Left ventricle myocardium inferior (tissue), 1 donor: ENCODE measurements around the gene CA10. TPM values are rescaled to one million over a fixed set of nuclear protein-coding genes. Genes with fewer than 3 reads are reported as not detected.

Experiments used
- DNase-seq: peaks from one replicate; pipeline ENCODE4 v3.0.0-alpha.2; 2020
- H3K27ac ChIP-seq: fragments of 200-600 bp; replicated peaks from 2 replicates; pipeline ENCODE4 v1.8.0; 2021
- H3K27me3 ChIP-seq: fragments of 200-600 bp; 2 replicates; pipeline ENCODE4 v1.8.0; 2021; ENCODE audit warnings: low read depth
- H3K36me3 ChIP-seq: fragments of 200-600 bp; 2 replicates; pipeline ENCODE4 v1.8.0; 2021
- H3K4me1 ChIP-seq: fragments of 200-600 bp; 2 replicates; pipeline ENCODE4 v1.8.0; 2021
- H3K4me3 ChIP-seq: fragments of 200-600 bp; 2 replicates; pipeline ENCODE4 v1.8.0; 2021; ENCODE audit warnings: mild to moderate bottlenecking, moderate library complexity
- H3K9me3 ChIP-seq: fragments of 200-600 bp; replicated peaks from 2 replicates; pipeline ENCODE4 v1.8.0; 2021
- intact Hi-C: fragments of 100-400 bp; cut with micrococcal nuclease; formaldehyde crosslinking; loops from one replicate; pipeline ENCODE4 v1.11.0; 2022
- total RNA-seq: library from RNA; stranded (reverse); fragmentation: NEBNext Ultra II Directional; extraction: Animal tissue kit (Norgen Biotek cat#: 25700); gene quantifications from one replicate; pipeline ENCODE4 v1.2.1, GENCODE V29; 2021
- TF ChIP-seq, protein P1 (sequence below): fragments of 200-600 bp; IDR thresholded peaks from 2 replicates; pipeline ENCODE4 v1.8.0; 2021; ENCODE audit warnings: antibody characterized with exemption, mild to moderate bottlenecking, borderline replicate concordance
- donor health status: DM: no; HTN: yes; CAD: no; lungs with severe emphysema.

The CA10 gene
- total RNA-seq, 1 donor from 2014 or later, result not detected

DNA sequence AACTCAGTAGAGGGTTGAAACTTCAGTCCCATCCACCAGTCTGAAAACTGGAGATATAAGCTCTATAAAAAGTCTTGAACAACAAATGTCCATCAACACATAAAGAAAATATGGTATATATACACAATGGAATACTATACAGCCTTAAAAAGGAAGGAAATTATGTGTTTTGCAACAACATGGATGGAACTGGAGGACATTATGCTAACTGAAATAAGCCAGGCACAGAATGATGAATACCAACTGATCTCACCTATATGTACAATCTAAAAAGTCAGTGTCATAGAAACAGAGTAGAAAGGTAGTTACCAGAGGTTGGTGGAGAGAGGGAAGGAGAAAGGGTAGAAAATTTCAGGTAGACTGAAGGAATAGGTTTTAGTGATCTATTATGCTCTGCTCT lies 438.1 kb downstream of the CA10 start:
- Histone ChIP-seq H3K4me3 (no peak overlapping the region), H3K4me1 (no peaks in the 10 kb centered on the region), H3K27ac (no peak overlapping the region), H3K27me3 (no peaks in the 10 kb centered on the region), H3K36me3 (no peaks in the 10 kb centered on the region), H3K9me3 (no peaks in the 10 kb centered on the region)
- DNase-seq, result no peak
- TF ChIP-seq, protein P1, sequence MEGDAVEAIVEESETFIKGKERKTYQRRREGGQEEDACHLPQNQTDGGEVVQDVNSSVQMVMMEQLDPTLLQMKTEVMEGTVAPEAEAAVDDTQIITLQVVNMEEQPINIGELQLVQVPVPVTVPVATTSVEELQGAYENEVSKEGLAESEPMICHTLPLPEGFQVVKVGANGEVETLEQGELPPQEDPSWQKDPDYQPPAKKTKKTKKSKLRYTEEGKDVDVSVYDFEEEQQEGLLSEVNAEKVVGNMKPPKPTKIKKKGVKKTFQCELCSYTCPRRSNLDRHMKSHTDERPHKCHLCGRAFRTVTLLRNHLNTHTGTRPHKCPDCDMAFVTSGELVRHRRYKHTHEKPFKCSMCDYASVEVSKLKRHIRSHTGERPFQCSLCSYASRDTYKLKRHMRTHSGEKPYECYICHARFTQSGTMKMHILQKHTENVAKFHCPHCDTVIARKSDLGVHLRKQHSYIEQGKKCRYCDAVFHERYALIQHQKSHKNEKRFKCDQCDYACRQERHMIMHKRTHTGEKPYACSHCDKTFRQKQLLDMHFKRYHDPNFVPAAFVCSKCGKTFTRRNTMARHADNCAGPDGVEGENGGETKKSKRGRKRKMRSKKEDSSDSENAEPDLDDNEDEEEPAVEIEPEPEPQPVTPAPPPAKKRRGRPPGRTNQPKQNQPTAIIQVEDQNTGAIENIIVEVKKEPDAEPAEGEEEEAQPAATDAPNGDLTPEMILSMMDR, result no peak
- intact Hi-C loops, result no loop called here

DNA sequence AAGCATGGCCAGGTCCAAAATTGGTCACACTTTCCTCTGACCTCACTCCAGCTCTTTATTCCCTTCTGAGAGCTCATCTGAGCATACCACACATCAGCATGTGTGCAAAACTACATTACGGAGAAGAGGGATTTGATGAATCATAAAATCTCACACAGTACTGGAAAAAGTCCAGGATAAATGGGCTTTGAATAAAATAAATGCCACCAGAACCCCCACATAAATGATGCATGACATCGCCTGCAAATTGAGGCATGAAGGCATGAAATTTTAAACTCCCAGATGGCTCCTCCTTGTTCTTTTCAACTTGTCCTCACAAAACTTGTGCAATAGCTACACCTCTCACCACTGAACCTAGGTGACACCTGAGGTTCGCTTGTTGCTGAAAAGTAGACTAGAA lies 439.5 kb downstream of the CA10 start:
- no peaks in the 10 kb centered on the region for H3K36me3 ChIP-seq
- intact Hi-C loops, result no loop called here
- H3K9me3 ChIP-seq, result no peaks in the 10 kb centered on the region
- H3K4me3 ChIP-seq, result no peak overlapping the region
- TF ChIP-seq, protein P1, result no peak
- H3K27me3 ChIP-seq, result no peaks in the 10 kb centered on the region
- no peaks in the 10 kb centered on the region for H3K4me1 ChIP-seq
- no peak for DNase-seq
- H3K27ac ChIP-seq, result no peak overlapping the region

DNA sequence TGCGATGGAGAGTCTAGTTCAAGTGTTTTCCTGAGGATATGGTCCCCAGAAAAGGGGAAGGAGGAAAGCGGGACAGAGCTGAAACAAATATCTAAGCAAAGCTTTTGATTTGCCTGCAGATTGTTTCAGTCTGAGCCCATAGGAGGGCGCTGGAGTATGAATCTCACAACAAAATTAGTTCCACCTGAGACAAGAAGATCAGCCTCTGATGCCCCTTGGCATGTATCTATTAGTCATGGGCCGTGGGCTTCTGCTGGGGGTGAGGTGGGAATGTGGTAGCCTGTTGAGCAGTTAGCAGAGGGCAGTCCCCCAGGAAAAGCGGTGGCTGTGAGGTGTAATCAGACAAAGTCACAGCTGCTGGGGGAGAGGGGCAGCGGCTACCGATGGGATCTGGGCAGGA lies 446.9 kb downstream of the CA10 start:
- Histone ChIP-seq H3K36me3 (no peaks in the 10 kb centered on the region), H3K4me3 (no peak overlapping the region), H3K27ac (no peak overlapping the region), H3K27me3 (no peaks in the 10 kb centered on the region), H3K4me1 (no peaks in the 10 kb centered on the region), H3K9me3 (no peaks in the 10 kb centered on the region)
- intact Hi-C loops, result no loop called here
- no peak for DNase-seq
- TF ChIP-seq, protein P1, result no peak

DNA sequence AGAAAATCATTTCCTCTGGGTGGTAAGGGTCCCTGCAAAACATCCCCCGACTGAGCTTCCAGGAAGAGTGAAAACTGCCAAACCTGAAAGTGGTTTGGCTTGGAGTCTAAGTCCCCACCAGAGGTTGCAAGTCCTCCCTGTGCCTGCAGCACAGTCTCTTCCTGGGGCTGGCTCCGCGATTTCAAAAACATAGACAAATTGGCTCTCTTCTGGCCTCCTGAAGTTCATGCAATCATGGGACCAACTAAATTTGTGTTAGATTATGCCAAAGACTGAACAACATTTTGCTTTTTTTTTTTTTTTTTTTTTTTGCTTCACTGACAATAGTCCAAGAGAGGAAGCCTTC lies 447.9 kb downstream of the CA10 start:
- no peak for DNase-seq
- Histone ChIP-seq H3K4me3 (no peak overlapping the region), H3K9me3 (no peaks in the 10 kb centered on the region), H3K27me3 (no peaks in the 10 kb centered on the region), H3K27ac (no peak overlapping the region), H3K36me3 (no peaks in the 10 kb centered on the region), H3K4me1 (no peaks in the 10 kb centered on the region)
- intact Hi-C loops, result no loop called here
- TF ChIP-seq, protein P1, result no peak

DNA sequence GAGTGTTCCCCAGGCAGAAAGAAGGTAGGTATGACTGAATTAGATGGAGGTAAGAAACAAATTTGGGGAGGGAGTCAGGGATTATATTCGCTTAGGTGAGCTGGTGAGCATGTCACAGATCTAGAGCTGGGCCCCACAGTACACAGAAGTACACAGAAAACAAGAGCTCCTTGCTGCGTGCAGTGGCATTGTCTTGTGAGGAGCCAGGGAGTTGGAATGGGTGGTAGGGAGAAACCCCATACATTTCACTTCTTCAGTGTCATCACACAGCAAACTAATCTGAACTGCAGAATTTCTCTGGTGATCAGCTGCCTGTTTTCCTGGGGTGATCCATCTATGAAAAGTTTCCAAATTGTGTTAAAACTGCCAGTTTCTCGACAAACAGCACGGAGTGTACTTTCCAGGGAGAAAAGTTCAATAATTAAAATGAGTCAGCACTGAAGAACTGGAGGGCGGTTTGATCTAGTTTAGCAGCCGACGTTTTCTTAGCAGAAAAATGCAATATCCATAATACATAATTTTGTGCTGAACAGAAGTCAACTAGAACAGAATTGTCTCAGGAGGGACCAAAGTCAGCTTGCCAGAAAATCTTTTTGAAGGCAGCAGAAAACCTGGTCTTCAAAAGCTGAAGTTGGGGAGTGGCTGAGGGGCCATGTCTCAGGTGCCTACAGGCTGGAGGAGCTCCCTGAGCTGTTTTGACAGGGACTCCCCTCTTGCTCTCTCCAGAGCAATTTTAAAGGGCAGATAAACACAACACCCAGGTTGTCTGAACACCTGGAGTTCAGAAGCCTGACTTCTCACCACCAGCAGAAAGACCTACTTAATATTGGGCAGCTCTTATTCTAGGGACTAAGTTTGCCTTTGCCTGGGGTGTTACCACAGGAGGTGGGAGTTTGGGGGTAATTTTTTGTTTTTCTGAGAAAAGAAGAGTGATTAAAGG lies 448.6 kb downstream of the CA10 start:
- Histone ChIP-seq H3K27me3 (no peaks in the 10 kb centered on the region), H3K9me3 (no peaks in the 10 kb centered on the region), H3K4me3 (no peak overlapping the region), H3K36me3 (no peaks in the 10 kb centered on the region), H3K4me1 (no peaks in the 10 kb centered on the region), H3K27ac (no peak overlapping the region)
- intact Hi-C loops, result no loop called here
- no peak for DNase-seq
- TF ChIP-seq, protein P1, result no peak
